Glutamatergic neuron (in vitro differentiated cells): ENCODE measurements around the gene ZMIZ1. TPM values are rescaled to one million over a fixed set of nuclear protein-coding genes. Genes with fewer than 3 reads are reported as not detected.

Experiments used
- DNase-seq: peaks from one replicate; pipeline ENCODE4 v3.0.0; 2022
- H3K27ac Mint-ChIP-seq: one replicate; pipeline ENCODE4 v1.8.0; 2020; ENCODE audit warnings: mild to moderate bottlenecking, mixed read lengths, inconsistent platforms; ENCODE audit not compliant: unreplicated experiment
- H3K27me3 Mint-ChIP-seq: one replicate; pipeline ENCODE4 v1.8.0; 2020; ENCODE audit warnings: mild to moderate bottlenecking, moderate library complexity, mixed read lengths, inconsistent platforms; ENCODE audit not compliant: unreplicated experiment
- H3K36me3 Mint-ChIP-seq: one replicate; pipeline ENCODE4 v1.8.0; 2020; ENCODE audit warnings: mild to moderate bottlenecking, mixed read lengths, inconsistent platforms; ENCODE audit not compliant: unreplicated experiment
- H3K4me1 Mint-ChIP-seq: one replicate; pipeline ENCODE4 v1.8.0; 2020; ENCODE audit warnings: mild to moderate bottlenecking, low read depth, mixed read lengths, inconsistent platforms; ENCODE audit not compliant: unreplicated experiment
- H3K4me3 Mint-ChIP-seq: one replicate; pipeline ENCODE4 v1.8.0; 2020; ENCODE audit warnings: mild to moderate bottlenecking, mixed read lengths, inconsistent platforms; ENCODE audit not compliant: unreplicated experiment
- H3K9me3 Mint-ChIP-seq: one replicate; pipeline ENCODE4 v1.8.0; 2020; ENCODE audit warnings: mild to moderate bottlenecking, moderate library complexity, mixed read lengths, inconsistent platforms; ENCODE audit not compliant: unreplicated experiment
- CTCF ChIP-seq: fragments of 200-600 bp; sonication (generic); IDR thresholded peaks from one replicate; pipeline ENCODE4 v1.5.0; 2021; ENCODE audit not compliant: partially characterized antibody, unreplicated experiment
- total RNA-seq: library from RNA; stranded (reverse); fragmentation: NEBNext Ultra II Directional; extraction: Animal tissue kit (Norgen Biotek cat#: 25700); gene quantifications from one replicate; pipeline ENCODE4 v1.2.1, GENCODE V29; 2021; ENCODE audit not compliant: unreplicated experiment

Gene ZMIZ1
- total RNA-seq, 1 donor from 2014 or later: 230 TPM

- no peak for TF ChIP-seq CTCF
- peaks cover 36% of the 10 kb centered on the region for H3K27me3 Mint-ChIP-seq
- peaks cover 29% of the 10 kb centered on the region for H3K9me3 Mint-ChIP-seq
- DNase-seq: no peak
- H3K4me1 Mint-ChIP-seq: peaks cover 39% of the 10 kb centered on the region
- no peak overlapping the region for H3K27ac Mint-ChIP-seq
- H3K4me3 Mint-ChIP-seq: no peak overlapping the region
- peaks cover 10% of the 10 kb centered on the region for H3K36me3 Mint-ChIP-seq
These were observed 137.7 kb downstream of the ZMIZ1 start for GRCh38 chr10:79206300-79207095.

GRCh38 chr10:79207096-79207357, 138.3 kb downstream of the ZMIZ1 start:
- TF ChIP-seq CTCF: no peak
- Mint-ChIP-seq H3K27me3 (peaks cover 32% of the 10 kb centered on the region), H3K27ac (no peak overlapping the region), H3K36me3 (peaks cover 10% of the 10 kb centered on the region), H3K9me3 (peaks cover 29% of the 10 kb centered on the region), H3K4me3 (no peak overlapping the region), H3K4me1 (peaks cover 39% of the 10 kb centered on the region)
- DNase-seq: no peak

GRCh38 chr10:79207726-79208125, 139.0 kb downstream of the ZMIZ1 start:
- Mint-ChIP-seq H3K4me1 (peaks cover 39% of the 10 kb centered on the region), H3K36me3 (peaks cover 10% of the 10 kb centered on the region), H3K27ac (no peak overlapping the region), H3K4me3 (no peak overlapping the region), H3K27me3 (peaks cover 32% of the 10 kb centered on the region), H3K9me3 (peaks cover 29% of the 10 kb centered on the region)
- no peak for TF ChIP-seq CTCF
- DNase-seq: no peak

GRCh38 chr10:79208251-79208983, 139.7 kb downstream of the ZMIZ1 start:
- H3K9me3 Mint-ChIP-seq: peaks cover 29% of the 10 kb centered on the region
- no peak for DNase-seq
- no peak for TF ChIP-seq CTCF
- peak overlapping the region; percentile 65 for H3K4me3 Mint-ChIP-seq
- peaks cover 10% of the 10 kb centered on the region for H3K36me3 Mint-ChIP-seq
- H3K27me3 Mint-ChIP-seq: peaks cover 30% of the 10 kb centered on the region
- peaks cover 38% of the 10 kb centered on the region for H3K4me1 Mint-ChIP-seq
- peak overlapping the region; percentile 88 for H3K27ac Mint-ChIP-seq

GRCh38 chr10:79209340-79209739, 140.6 kb downstream of the ZMIZ1 start:
- H3K4me1 Mint-ChIP-seq: peaks cover 28% of the 10 kb centered on the region
- peaks cover 10% of the 10 kb centered on the region for H3K36me3 Mint-ChIP-seq
- H3K27ac Mint-ChIP-seq: peak overlapping the region; percentile 88
- no peak for TF ChIP-seq CTCF
- DNase-seq: no peak
- peaks cover 20% of the 10 kb centered on the region for H3K9me3 Mint-ChIP-seq
- no peak overlapping the region for H3K4me3 Mint-ChIP-seq
- peaks cover 26% of the 10 kb centered on the region for H3K27me3 Mint-ChIP-seq
